Measurements from ENCODE around the gene SYNJ1.

DNA sequence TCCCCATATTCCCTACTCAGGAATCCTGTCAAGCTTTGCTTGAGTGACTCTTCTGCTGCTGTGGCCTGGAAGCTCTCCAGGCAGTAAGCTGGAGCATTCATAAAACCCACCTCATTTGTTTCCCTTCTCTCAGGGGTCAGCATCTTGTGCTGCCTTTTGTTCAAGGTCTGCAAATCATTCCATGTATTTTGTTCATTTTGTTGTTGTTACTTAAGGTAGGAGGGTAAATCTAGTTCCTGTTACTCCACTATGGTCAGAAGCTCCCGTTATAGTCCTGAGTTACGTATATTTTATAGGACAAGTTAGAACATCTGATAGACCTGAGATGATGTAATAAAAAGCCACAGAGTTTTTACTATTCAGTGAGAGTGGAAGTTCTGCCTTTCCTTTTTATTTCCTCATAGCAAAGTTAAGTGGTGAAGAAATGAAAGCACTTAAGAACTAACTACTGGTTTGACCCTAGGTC, 9.9 kb downstream of the SYNJ1 start:
- TF ChIP-seq, protein P1, sequence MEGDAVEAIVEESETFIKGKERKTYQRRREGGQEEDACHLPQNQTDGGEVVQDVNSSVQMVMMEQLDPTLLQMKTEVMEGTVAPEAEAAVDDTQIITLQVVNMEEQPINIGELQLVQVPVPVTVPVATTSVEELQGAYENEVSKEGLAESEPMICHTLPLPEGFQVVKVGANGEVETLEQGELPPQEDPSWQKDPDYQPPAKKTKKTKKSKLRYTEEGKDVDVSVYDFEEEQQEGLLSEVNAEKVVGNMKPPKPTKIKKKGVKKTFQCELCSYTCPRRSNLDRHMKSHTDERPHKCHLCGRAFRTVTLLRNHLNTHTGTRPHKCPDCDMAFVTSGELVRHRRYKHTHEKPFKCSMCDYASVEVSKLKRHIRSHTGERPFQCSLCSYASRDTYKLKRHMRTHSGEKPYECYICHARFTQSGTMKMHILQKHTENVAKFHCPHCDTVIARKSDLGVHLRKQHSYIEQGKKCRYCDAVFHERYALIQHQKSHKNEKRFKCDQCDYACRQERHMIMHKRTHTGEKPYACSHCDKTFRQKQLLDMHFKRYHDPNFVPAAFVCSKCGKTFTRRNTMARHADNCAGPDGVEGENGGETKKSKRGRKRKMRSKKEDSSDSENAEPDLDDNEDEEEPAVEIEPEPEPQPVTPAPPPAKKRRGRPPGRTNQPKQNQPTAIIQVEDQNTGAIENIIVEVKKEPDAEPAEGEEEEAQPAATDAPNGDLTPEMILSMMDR (IDR thresholded peaks at IDR 0.05), result no peak
- TF ChIP-seq POLR2A (IDR thresholded peaks at IDR 0.05) (no peak), EP300 (IDR thresholded peaks at IDR 0.05) (no peak)

Measured in tibial nerve (tissue), 4 donors.